Brain microvascular endothelial cell (primary cell): ENCODE data around the gene SLC9A1.
A peak's percentile ranks its signal among the peaks of the same experiment; 100 is the strongest.

Experiments used
- DNase-seq: peaks from one replicate; pipeline ENCODE4 v3.0.0-alpha.2; 2020
- H3K27ac ChIP-seq: fragments of 250-450 bp; sonication (Bioruptor Pico); 2 replicates; pipeline ENCODE4 v1.5.1; 2020; ENCODE audit warnings: mild to moderate bottlenecking, moderate library complexity
- H3K27me3 ChIP-seq: fragments of 250-450 bp; sonication (Bioruptor Pico); replicated peaks from 2 replicates; pipeline ENCODE4 v1.5.1; 2020; ENCODE audit warnings: mild to moderate bottlenecking
- H3K36me3 ChIP-seq: fragments of 250-450 bp; sonication (Bioruptor Pico); replicated peaks from 2 replicates; pipeline ENCODE4 v1.5.1; 2020; ENCODE audit warnings: mild to moderate bottlenecking
- H3K4me3 ChIP-seq: 2 replicates; pipeline ENCODE4 v1.5.1; 2011; ENCODE audit warnings: low read depth, mild to moderate bottlenecking, control low read depth, low read length, moderate library complexity
- CTCF ChIP-seq: IDR thresholded peaks from 2 replicates; pipeline ENCODE4 v1.5.1; 2011; ENCODE audit warnings: low read depth, mild to moderate bottlenecking, moderate library complexity, low read length, control low read depth, inconsistent platforms; ENCODE audit errors: missing control alignments
- in situ Hi-C: cut with HindIII; loops from 2 replicates; pipeline ENCODE4 v1.10.0; 2017; ENCODE audit warnings: low sequenced_read_pairs, low pct_ligation_motif_present

The SLC9A1 gene

DNA sequence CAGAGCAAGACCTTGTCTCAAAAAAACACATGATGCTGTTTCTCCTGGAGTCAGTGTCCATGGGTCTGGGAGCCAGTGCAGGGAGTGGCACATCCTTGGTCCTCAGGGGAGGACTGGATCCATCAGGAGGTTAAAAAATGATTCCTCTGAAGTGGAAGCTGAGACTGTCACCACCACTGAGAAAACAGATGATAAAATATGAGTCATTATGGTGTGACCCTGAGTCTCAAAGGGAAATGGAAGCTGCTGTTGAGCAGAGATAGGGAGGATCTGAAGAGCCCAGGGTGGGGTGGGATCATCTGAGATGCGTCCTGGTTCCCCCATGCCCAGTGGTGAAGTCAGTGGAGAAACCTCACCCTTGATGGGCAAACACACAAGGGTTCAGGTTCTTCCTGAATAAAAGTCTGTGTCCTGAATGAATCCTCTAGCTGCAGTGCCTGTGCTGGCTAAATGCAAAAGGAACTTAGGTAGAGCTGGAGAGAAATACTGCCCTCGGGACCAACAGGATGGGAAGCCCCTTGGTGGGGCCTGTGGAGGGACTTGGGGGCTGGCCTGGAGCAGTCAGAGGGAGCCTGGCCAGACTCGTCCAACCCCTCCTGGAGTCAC is 80.6 kb downstream of the SLC9A1 start:
- in situ Hi-C loops = loop anchor here (25.0 kb wide), 1 partner anchor 112 kb away; the partner anchor contains the start of gene KDF1
- Histone ChIP-seq H3K27me3 (no peaks in the 10 kb centered on the region), H3K27ac (no peak overlapping the region), H3K4me3 (no peak overlapping the region), H3K36me3 (no peaks in the 10 kb centered on the region)
- TF ChIP-seq CTCF = no peak
- DNase-seq = peak; percentile 29

- H3K27ac ChIP-seq = no peak overlapping the region
These were observed 83.9 kb downstream of the SLC9A1 start for GRCh38 chr1:27071049-27071416.

DNA sequence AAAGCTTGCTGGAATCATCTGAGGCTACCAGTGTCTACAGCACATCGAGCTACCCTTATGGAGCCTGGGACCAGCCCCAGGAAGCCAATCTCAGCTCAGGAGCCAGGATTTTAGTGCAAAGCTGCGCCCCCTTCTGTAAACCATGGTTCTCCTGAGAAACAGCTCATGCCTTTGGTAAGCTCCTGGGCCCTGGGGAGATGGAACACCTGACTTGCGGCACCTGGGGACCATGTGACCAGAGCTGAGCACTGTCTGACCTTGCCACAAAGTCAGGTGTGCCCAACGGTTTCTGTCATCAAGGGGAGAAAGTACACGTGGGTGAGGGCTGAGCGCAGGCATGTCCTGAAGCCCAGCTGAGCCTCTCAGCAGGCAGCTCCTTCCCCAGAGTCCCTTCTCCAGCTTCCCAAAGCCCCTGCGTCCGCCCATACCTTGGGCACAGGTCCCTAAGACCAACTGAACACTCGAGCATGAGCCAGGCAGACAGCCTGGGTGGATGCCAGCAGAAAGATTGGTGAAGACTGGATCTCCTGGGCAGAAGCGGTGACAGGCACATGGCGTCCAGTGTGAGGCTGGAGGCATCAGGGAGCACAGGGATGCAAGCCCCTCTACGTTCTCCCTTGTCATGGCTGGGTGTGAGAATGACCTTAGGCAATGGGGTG is 84.4 kb downstream of the SLC9A1 start:
- no peaks in the 10 kb centered on the region for H3K27me3 ChIP-seq
- in situ Hi-C loops = loop anchor here (25.0 kb wide), 1 partner anchor 108 kb away; the partner anchor contains the start of gene KDF1
- no peak for DNase-seq
- H3K36me3 ChIP-seq = no peaks in the 10 kb centered on the region
- TF ChIP-seq CTCF = no peak
- H3K4me3 ChIP-seq = no peak overlapping the region
- H3K27ac ChIP-seq = no peak overlapping the region

More at GRCh38 chr1:27071049-27071416, 83.9 kb downstream of the SLC9A1 start:
- no peak overlapping the region for H3K4me3 ChIP-seq
- no peaks in the 10 kb centered on the region for H3K27me3 ChIP-seq
- DNase-seq = peak; percentile 35
- TF ChIP-seq CTCF = no peak
- in situ Hi-C loops = loop anchor here (25.0 kb wide), 1 partner anchor 109 kb away; the partner anchor contains the start of gene KDF1
- H3K36me3 ChIP-seq = no peaks in the 10 kb centered on the region

- no peak for TF ChIP-seq CTCF
- Histone ChIP-seq H3K27me3 (no peaks in the 10 kb centered on the region), H3K27ac (no peak overlapping the region), H3K36me3 (no peaks in the 10 kb centered on the region), H3K4me3 (no peak overlapping the region)
- DNase-seq = no peak
- in situ Hi-C loops = loop anchor here (25.0 kb wide), 1 partner anchor 107 kb away; the partner anchor contains the start of gene KDF1
These were observed 86.0 kb downstream of the SLC9A1 start for GRCh38 chr1:27068922-27069321.

GRCh38 chr1:27065999-27066630 is 88.8 kb downstream of the SLC9A1 start:
- H3K27ac ChIP-seq = no peak overlapping the region

More at GRCh38 chr1:27065999-27066630, 88.8 kb downstream of the SLC9A1 start:
- no peak for DNase-seq
- no peaks in the 10 kb centered on the region for H3K36me3 ChIP-seq
- H3K4me3 ChIP-seq = no peak overlapping the region
- no peak for TF ChIP-seq CTCF
- in situ Hi-C loops = loop anchor here (25.0 kb wide), 1 partner anchor 104 kb away; the partner anchor contains the start of gene KDF1
- no peaks in the 10 kb centered on the region for H3K27me3 ChIP-seq
